Measurements from ENCODE around the gene PTRHD1. TPM values are rescaled to one million over a fixed set of nuclear protein-coding genes. Genes with fewer than 3 reads are reported as not detected.

Gene PTRHD1
- total RNA-seq, 4 donors from 2014 or later, result 30.6 to 50.9 (median 40.5) TPM

DNA sequence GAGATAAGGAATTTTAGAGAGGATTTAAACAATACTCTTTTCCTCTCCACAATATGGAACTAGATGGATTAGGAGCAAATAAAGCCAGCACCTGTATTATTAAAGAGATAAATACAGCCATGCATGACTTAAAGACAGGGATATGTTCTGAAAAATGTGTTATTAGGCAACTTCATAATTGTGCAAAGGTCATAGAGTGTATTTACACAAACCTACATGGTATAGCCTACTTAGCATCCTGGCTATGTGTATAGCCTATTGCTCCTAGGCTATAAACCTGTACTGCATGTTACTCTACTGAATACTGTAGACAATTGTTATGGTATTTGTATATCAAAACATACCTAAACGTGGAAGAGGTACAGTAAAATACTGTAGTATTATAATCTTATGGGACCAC, 53.0 kb downstream of the PTRHD1 start:
- peaks cover 0 to 24% (median 8%) of the 10 kb centered on the region in 4 donors for H3K36me3 ChIP-seq
- WGBS, 2 donors (ENCODE audit: low coverage in 1 of 2), result 53 to 100% methylated on average over 1 of the region's 1 CpG
- peaks cover 0 to 3% (median 0%) of the 10 kb centered on the region in 4 donors for H3K4me1 ChIP-seq
- in situ Hi-C loops (cut with MboI; ENCODE audit: low pct_ligation_motif_present in 1 of 4, low pct_unique_long_range_greater_than_20kb in 1 of 4, low sequenced_read_pairs in 3 of 4), result no loop called here
- intact Hi-C loops (cut with DNase I; ENCODE audit: low total_unique reads), result no loop called here
- DNase-seq, result no peak
- TF ChIP-seq POLR2A (IDR thresholded peaks at IDR 0.05) (no peak), POLR2AphosphoS5 (IDR thresholded peaks at IDR 0.05) (no peak)
- H3K9me3 ChIP-seq, result no peaks in the 10 kb centered on the region
- no peak overlapping the region for H3K4me3 ChIP-seq
- no peak overlapping the region for H3K27ac ChIP-seq
- H3K27me3 ChIP-seq, result no peaks in the 10 kb centered on the region

Other genes starting within 250 kb of the PTRHD1 start
- gene CENPO, start within 50 bp of the PTRHD1 start, total RNA-seq, result 10 to 100 TPM in 2 of 4 donors, 1 to 10 TPM in 2; 6.0 to 13.8 (median 9.6) TPM
- gene ADCY3, start 126.8 kb upstream of the PTRHD1 start, total RNA-seq, result 10 to 100 TPM; 11.7 to 80.2 (median 22.6) TPM
- 1 to 10 TPM; 4.0 to 7.6 (median 5.7) TPM for gene DNAJC27, start 178.6 kb upstream of the PTRHD1 start, total RNA-seq
- gene EFR3B, start 248.7 kb upstream of the PTRHD1 start, total RNA-seq, result 1 to 10 TPM in 2 of 4 donors, under 1 TPM in 2; under 0.01 to 1.4 (median 0.70) TPM